NCI-H345 treated with DMSO at 0.1 percent for 48 hours (cell line): ENCODE measurements around the gene C4B.
"Not testable (repeated sequence)": the region's sequence is repeated elsewhere in the genome, so short reads cannot be mapped to it uniquely, and the experiment has no call there.

Source experiments
- DNase-seq: peaks from one replicate; lab custom pipeline; 2025; ENCODE audit not compliant: unreplicated experiment; lab: John Stamatoyannopoulos, UW

Gene C4B

DNA sequence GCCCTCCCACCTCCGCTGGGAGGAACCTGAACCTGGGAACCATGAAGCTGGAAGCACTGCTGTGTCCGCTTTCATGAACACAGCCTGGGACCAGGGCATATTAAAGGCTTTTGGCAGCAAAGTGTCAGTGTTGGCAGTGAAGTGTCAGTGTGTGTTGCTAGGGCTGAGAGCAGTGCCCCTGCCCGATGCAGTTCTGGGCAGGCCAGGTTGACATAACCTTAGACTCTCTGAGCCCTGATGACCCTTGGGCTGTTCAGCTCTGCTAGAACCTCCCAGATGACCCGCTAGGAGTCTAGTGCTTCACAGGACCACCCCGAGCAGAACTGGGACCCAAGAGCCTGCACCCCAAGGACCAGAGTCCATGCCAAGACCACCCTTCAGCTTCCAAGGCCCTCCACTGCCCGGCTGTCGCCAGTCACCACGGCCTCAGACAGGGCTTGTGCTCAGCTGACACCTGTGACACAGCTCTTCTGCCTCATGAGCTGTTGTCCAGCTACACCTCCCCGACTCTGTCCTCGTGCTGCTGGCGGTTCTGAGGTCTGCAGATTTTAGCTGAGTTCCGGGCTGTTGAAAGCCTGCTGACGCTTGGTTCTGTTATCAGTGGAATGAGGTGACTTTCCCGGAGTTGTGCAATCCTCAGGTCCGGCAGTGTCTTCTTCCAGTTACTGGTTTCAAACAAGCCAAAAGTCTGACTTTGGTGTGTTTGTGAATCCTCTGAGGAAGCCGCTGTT lies 20.9 kb downstream of the C4B start:
- not testable (repeated sequence) for DNase-seq

GRCh38 chr6:32037136-32037535 lies 22.5 kb downstream of the C4B start:
- DNase-seq = not testable (repeated sequence)

DNA sequence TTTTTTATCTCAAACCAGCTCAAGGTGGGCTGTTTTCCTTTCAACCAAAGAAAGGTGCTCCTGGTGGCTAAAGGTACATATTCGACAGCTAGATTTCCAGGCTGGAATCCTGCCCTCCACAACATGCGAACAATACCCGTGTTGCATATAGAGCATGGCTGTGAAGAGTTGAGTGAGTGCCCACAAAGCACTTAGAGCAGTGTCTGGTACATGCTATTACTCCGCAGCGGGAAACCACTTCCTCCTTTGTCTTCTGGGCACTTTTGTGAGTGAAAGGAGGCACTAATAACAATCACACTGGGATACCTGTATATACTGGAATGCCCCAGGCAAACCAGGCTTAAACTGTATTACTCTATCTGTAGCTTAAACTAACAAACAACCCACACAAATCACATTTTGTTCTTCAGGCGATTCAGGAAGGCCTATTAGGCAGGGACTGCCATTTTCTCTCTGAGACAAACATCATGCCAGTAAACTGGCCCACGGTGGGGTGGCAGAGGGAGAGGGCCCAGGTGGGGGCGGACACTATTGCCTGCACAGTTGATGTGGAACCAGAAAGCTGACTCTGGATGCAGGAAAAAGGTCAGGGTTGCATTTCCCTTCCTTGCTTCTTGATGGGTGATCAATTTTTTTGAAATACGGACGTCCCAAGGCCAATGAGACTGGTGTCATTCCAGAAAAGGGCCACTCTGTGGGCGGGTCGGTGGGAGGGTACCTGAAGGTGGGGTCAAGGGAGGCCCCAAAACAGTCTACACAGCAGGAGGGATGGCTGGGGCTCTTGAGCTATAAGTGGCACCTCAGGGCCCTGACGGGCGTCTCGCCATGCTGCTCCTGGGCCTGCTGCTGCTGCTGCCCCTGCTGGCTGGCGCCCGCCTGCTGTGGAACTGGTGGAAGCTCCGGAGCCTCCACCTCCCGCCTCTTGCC lies 23.3 kb downstream of the C4B start, which contains the start of gene CYP21A2:
Gene CYP21A2 (plus strand): TSS at position 818 of the 927 bp plus-strand sequence. CDS start 8 bp downstream, at position 826.
- not testable (repeated sequence) for DNase-seq

- DNase-seq = not testable (repeated sequence)
These were observed 24.3 kb downstream of the C4B start for GRCh38 chr6:32038878-32039277.

GRCh38 chr6:32039321-32040274 lies 25.0 kb downstream of the C4B start:
- DNase-seq = not testable (repeated sequence)

GRCh38 chr6:32040299-32041049 lies 25.9 kb downstream of the C4B start:
- DNase-seq = not testable (repeated sequence)

DNA sequence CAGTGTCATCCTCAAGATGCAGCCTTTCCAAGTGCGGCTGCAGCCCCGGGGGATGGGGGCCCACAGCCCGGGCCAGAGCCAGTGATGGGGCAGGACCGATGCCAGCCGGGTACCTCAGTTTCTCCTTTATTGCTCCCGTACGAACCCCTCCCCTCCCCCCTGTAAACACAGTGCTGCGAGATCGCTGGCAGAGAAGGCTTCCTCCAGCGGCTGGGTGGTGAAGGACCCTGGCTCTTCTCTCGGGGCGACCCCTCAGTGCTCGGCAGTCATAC lies 26.4 kb downstream of the C4B start:
- DNase-seq = not testable (repeated sequence)

GRCh38 chr6:32041385-32041784 lies 26.8 kb downstream of the C4B start:
- not testable (repeated sequence) for DNase-seq

GRCh38 chr6:32042276-32042675 lies 27.7 kb downstream of the C4B start:
- not testable (repeated sequence) for DNase-seq

DNA sequence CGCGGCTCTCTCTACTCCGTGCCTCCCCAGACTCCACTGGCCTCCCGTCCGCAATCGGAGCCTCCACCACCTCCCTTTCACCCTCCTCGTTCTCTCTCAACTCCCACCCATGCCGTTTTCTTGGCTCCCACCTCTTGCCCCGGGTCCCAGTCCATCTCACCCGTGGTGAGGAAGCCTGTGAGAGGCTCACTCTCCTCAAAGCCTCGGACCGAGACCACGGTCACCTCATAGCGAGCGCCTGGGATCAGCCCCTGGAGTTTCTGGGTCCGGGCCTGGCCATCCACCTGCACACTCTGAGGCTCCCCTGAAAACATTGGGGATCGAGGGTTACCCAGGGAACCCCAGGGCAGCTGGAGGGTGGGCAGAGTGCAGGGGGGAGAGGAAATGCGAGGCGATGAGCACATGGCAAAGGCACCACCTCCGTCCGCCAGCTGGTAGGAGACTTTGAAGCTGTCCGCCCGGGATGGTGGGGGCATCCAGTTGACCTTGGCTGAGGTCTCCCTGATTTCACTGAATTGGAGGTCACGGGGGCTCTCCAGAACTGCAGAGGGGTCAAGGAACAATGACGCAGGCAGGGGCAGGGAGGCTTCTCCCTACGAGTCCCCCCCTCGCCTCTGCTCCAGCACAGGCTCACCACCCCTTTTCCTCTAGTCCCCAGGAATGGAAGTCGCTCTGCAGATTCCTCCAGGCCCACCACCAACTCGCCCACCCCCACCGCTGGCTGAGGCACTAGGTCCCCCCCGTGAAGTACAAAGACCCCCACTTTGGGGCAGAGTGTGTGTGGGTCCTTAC lies 29.2 kb downstream of the C4B start:
- DNase-seq = not testable (repeated sequence)

GRCh38 chr6:32044916-32045315 lies 30.3 kb downstream of the C4B start:
- not testable (repeated sequence) for DNase-seq

DNA sequence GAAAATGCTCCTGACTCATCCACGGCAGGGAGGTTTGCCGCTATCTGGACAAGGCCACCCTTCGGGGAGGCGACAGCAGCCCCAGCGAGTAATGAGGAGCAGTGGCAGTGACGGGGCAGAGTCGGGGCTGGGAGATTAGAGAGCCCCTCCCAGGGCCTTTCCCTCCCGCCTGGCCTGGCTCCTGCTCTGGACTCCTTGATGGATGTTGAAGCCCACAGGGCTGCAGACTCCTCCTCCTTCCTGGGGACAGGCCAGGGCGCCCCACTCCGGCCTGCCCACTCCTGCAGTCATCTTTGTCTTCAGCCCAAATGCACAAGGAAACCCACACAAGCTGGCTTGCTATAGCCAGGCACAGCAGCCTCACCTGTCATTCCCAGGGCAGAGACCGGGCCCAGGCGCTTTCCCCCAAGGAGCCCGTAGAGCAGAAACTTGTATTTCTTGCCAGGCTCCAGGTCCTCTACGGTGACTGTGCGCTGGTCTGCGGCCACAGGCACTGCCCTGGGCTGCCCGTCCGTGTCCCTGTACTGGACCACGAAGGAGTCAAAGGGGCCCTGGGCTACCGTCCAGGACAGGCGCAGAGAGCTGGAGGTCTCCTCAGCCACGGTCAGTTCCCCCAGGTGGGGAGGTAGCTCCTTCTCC lies 31.3 kb downstream of the C4B start:
- no peak for DNase-seq

DNA sequence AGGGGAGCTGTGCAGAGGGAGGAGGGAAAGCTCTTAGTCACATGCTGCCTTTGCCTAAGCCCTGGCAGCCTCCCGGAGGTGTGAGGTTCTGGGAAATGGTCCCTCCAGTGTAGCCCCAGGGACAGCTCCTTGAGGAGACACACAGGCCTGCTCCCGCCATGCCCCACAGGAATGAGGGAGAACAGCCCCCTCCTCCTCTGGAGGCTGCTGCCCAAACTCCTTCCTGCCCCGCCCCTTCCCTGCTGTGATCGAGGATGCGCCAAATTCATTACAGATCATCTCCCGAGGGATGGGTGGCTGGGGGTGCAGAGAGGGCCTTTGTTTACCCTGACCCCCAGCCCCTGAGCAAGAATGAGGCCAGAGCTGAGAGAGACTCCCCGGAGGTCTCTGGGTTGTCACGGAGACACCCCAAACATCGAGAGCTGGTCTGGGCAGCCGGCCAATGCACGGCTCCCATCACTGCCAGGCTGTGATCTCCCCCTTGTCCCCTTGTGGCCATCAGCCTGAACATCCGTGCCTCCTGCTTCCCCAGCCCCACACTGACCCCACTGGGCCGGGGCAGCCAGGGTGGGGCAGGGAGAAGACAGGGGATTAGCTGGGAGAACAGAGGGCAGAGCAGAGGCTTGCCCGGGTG lies 32.0 kb downstream of the C4B start:
- DNase-seq = no peak

DNA sequence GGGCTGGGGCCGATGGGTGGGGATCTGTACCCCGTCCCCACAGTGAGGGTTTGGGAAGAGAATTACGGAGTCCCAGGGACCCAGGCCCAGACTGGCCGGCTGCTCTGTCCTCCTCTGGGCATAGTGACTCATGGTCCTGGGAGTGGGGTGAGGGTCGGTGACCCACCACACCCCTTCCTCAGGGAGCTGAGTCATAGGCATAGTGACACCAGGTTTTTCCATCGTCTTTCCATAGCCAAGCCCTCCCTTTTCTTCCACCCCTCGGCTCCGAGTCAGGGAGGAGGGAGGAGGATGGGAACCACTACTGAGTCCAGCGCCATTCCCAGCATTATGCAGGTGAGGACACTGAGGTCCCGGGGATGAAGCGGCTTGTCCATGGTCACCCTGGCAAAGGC lies 32.5 kb downstream of the C4B start:
- no peak for DNase-seq

GRCh38 chr6:32047539-32047854 lies 32.9 kb downstream of the C4B start:
- no peak for DNase-seq

DNA sequence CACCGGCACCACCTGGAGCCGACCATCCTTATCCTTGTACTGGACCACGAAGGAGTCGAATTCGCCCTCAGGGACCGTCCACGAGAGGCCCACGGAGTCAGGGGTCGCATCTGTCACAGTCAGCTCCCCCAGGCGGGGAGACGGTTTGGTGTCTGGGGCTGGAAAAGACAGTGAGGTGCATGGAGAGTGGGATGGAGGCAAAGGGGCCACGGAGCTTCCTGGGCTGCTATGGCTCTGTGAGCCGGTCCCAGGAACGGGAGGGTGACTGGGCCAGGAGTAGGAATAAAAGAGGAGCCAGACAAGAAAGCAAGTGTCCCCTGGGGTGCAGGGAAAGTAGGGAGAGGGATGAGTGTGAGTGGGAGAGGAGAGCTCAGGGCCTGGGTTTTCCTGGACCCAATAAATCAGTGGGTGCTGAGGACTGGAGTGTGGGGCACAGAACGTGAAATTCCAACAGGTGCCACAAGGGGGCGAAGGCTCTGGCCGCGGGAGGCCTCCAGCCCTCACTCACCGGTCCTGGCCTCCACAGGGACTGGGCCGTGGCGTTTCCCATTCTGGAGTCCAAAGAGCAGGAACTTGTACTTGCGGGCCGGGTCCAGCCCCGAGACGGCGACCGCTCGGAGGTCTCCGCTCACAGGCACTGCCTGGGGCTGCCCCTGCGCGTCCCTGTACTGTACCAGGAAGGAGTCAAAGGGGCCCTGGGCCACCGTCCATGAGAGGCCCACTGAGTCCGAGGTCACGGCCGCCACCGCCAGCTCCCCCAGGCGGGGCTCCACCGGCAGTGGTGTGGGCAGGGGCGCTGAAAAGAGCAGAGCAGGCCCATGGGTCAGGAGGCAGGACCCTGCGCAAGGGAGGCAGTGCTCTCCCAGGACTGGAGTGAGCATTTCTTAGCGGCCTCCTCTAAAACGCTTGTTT lies 33.5 kb downstream of the C4B start:
- no peak for DNase-seq

DNA sequence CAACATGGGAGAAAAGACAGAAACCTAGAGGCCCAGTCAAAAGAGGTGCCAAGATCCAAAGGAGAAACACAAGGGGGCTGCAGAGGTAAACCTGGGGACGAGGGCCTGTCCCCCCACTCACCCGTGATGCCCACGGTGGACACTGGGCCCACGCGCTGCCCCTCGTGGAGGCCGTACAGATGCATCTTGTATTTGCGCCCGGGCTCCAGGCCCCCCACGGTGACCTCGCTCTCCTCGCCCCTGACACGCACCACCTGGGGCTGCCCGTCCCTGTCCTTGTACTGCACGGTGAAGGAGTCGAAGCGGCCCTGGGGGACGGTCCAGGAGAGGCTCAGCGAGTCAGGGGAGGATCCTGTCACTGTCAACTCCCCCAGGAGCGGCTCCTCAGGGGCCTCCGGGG lies 34.6 kb downstream of the C4B start:
- DNase-seq = not testable (repeated sequence)

GRCh38 chr6:32049736-32050135 lies 35.1 kb downstream of the C4B start:
- not testable (repeated sequence) for DNase-seq
